AG09319 (cell line): ENCODE measurements around the gene MYMX.

Source experiments
- DNase-seq: peaks from one replicate; pipeline ENCODE4 v3.0.0-alpha.2; 2010; ENCODE audit warnings: low read depth; ENCODE audit errors: extremely low read depth
- CTCF ChIP-seq: IDR thresholded peaks from 2 replicates; pipeline ENCODE4 v1.5.1; 2011; ENCODE audit warnings: low read depth, mild to moderate bottlenecking, inconsistent platforms, low read length, moderate library complexity

Gene MYMX

GRCh38 chr6:44265722-44266233, 49.1 kb downstream of the MYMX start:
- TF ChIP-seq CTCF, result no peak
- no peak for DNase-seq

GRCh38 chr6:44266347-44266746, 49.6 kb downstream of the MYMX start:
- DNase-seq, result no peak
- no peak for TF ChIP-seq CTCF

GRCh38 chr6:44267252-44267651, 50.5 kb downstream of the MYMX start:
- DNase-seq, result no peak
- TF ChIP-seq CTCF, result no peak
